HG03521 (cell line): Measurements from ENCODE around the gene SUPT4H1.

ENCODE experiments used
- ATAC-seq: cut with Tn5 transposase; IDR thresholded peaks from one replicate; pipeline ENCODE4 v1.9.1; 2021; ENCODE audit warnings: mild to moderate bottlenecking, moderate library complexity; ENCODE audit not compliant: unreplicated experiment

SUPT4H1 gene

DNA sequence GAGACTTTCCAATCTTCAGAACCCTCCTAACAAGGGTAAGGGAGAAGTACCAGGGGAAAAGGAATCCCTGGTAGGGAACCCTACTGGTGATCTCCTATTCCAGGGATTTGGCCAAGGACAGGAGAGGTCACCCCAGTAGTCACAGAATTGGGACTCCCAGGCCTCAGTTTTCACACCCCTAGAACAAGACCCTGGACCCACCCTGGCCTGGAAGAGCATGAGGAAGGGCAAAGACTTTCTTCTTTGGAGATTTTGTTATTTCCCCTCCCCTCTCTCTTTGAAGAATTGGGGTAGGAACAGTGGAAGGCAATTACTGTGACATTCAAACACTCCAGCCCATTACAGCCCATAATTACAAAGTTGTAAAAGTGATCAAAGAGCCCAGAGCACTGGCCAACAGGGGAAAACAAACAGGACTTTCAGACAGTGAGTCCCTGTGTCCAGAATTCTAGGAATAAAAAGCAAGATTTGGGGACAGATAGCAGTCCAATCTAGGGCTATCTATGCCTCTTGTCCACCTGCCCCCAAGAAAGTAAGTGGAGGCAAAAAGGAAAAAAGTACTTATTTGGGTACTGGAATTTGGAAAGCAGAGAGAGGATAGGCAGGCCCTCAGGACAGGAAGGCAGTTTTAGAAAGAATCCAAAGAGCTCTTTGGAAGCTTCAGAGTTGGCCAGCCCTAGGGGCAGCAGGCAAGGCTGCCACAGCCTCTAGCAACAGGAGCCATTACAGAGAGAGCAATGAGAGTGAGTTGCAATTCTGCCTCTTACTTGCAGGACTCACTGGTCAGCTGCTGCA lies 13.4 kb upstream of the SUPT4H1 start:
- ATAC-seq = no peak

DNA sequence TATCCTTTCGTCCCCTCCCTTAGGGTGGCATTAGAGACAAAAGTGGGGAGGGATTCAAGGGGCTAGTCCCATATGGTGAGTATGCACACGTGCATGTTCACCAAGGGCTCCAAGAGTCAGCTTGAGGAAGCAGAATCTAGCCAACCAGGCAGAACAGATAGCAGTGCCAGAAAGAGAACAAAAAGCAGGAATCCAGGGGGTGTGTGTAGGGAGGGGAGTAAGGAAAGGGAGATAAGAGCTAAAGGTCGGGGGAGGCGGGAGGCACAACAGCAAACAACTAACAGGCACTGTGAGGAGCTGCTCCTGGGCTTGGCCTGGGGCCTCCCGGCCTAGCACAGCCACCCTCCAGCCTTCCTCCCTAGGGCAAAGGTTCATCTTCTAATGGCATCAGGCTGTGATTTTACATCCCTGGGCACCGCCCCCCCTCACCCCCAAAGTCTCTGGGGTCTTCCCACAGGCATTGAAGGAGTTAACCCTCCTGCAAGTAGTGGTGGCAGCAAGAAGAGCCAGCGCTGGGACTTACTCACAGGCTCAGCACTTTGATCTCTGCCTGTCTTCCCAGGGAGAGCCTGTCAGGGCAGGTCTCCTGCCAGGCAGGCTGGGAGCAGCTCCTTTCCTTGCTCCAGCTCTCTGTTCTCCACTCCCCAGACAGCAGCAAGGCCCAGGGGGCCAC lies 12.4 kb upstream of the SUPT4H1 start:
- no peak for ATAC-seq

DNA sequence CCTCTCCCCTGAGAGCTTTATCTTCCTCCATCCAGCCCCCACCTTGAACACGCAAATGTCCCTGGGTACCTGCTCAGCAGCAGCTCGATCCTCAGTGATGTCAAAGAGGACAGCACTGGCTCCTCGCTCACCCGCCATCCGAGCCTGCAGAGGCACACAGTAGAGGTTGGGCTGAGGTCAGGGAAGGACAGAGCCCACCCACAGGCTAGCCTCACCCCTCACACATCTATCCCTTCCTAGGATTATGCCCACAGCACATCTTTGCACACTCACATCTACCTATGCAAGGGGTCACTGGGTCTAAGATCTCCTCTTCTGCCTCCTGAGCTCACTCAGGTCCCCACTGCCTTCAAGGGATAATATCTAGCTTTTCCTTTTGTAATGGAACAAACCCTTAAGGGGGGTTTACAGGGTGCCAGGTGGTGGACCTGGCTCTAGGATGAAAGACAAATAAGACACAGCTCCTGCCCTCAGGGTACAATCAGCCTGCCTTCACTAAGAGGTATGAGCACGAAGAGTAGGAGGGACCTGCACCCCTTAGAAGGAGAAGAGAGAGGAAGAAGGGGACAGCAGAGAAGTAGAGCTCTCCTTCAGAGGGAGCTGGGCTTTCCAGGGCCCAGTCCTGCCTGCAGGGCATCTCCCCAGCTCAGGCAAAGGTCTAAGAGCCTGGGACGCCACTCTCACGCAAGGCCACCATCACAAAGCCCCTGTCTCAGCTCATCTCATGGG lies 11.6 kb upstream of the SUPT4H1 start:
- ATAC-seq = no peak

DNA sequence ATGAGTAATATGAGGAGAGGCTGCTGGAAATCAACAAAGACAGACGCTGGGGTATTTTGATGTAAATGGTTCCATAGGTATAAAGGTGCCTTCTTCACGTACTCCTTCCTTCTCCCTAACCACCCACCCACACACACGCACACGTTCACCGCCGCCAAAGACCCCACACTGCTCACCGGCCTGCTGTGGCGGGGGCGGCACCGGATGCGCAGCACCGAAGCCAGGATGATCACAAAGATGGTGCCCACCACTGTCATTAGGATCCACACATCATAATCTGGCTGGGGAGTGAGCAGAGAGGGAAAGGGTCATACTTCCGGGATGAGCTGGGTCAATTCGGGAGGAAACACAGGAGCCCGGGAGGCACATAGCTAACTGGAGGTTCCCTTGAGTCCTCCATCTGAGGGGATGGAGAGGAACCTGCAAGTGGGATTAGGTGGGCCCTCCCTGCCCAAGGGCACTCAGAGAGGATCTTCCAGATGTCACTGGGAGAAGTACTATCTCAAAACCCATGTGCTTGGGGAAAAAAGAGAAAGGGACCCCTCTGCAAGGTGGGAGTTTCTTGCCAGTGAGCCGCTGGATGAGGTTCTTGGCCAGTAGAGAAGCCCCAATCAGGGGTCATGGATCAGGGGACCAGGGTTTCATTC lies 10.5 kb upstream of the SUPT4H1 start:
- ATAC-seq = no peak

DNA sequence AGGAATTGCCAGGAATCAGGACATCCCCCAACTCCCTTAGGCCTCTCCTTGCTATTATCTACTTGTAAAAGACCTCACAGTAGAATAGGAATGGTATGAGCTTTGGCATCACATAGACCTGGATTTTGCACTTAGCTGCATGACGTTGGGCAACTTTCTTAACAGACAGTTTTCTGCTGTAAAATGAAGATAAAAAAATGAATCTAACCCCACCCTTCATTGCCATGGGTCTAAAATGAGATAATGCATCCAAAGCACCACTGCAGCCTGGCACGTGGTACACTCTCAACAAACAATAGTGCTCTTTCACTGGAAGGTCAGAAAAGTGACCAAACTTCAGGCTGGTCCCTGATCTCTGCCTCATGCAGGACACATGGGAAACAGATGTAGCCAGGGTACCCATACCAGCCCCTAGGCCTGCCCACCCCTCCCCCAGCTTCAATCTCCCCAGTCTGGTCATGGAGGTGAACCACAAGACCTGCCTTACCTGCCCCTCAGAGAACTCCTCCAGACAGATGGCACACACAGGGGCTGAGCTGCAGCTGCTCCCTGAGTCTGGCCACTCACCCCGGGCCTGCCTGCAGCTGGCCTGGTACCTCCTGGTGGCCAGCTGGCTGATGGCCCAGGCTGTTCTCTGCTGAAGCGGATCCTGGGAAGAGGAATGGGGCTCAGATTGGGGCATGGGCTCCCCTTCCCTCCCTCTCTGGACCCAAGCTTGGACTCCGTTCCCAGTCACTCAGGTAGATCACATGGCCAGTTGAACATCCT lies 8.5 kb upstream of the SUPT4H1 start:
- ATAC-seq = no peak

DNA sequence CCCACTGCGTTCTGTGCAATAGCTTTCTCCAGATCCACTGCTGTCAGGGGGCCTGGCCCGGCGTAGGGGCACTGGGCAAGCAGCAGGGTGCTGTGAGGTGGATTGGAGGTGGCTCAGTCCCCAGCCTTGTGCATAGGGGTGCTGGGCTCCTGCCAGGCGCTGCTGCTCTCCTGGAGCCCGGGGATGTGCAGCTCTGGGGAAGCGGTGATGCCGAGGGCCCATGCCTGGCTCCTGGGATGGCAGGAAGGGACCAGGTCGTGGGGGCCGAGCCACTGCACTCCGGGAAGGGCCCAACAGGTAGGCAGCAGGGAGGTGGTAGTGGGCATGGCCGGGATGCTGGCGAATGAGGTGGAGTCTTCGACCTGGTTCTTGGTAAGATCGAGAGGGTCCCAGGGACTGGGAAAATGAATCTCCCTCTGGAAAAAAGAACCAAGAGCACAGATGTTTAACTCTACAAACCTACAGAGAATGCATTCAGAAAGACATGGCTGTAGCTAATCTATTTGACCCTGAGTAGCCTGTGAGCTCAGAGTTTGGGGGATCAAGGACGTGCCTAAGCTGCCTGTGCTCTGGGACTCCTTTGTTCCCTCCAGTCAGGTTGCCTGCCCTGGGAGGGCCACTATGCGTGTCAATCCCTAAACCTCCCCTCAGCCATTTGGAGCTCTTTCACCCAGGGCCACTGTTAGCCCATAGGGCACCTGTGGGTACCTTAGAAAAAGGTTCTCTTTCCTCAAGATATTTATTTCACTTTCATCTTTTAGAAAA lies 6.6 kb upstream of the SUPT4H1 start:
- no peak for ATAC-seq

DNA sequence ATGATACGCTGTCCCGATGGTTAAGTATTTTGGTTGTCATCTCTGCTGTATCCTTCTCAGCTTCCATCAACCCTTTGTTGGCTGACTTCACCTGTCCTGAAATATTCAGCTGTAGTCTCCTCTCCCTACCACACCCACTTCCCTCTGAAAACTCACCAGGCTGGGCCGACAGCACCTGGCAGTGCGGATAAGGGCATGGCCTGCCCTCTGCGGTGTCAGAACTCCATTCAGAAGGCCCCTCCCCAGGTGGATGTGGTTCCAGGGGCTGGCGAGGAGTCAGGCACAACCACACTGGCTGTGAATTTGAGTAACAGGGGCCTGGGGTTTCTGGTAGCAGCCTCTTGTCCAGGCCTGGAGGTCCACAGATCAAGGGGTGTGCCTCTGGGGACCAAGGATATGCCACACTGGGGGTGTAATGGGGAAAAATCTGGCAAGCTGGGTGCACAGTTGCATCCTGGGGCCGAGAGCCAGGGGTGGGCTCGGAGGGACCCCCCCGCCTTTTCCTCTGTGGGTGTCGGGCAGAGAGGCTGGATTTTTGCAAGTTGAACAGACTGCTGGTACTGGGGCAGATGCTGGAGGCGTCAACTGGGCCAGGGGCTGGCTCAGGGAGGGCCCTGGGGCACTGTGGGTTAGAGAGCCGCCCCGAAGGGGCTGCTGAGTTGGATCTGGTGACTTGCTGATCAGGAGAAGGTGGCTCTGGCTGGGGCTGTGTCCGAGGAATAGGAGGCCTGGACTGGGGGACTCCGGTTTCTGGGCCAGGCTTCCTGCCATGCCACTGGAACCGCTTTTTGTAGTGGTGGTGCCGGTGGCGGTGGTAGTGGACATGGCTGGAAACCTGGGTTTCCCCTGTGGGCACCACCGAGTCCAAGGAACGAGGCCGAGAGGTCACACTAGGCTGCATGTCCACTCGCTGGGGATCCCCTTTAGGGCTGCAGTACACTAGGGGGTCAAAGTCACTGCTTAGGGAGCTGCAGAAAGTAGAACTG lies 5.6 kb upstream of the SUPT4H1 start:
- ATAC-seq = no peak

DNA sequence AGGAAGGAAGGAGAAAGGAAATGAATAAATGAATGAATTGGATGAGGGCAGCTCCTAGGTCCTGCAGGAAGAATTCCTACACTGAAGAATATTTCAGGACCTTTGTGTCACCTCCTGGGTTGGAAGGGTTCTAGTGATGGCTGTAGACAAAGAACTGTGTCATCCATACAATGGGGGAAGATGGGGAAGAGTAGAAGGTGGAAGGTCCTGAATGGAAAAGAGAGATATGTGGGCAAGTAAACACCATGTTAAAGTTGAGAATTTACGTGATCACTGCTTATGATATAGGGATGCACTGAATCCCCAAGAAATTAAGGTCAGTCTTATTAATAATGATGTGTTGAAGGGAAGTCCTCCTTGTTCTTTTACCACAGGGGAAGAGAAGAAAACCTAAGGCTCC lies 4.2 kb upstream of the SUPT4H1 start:
- no peak for ATAC-seq

DNA sequence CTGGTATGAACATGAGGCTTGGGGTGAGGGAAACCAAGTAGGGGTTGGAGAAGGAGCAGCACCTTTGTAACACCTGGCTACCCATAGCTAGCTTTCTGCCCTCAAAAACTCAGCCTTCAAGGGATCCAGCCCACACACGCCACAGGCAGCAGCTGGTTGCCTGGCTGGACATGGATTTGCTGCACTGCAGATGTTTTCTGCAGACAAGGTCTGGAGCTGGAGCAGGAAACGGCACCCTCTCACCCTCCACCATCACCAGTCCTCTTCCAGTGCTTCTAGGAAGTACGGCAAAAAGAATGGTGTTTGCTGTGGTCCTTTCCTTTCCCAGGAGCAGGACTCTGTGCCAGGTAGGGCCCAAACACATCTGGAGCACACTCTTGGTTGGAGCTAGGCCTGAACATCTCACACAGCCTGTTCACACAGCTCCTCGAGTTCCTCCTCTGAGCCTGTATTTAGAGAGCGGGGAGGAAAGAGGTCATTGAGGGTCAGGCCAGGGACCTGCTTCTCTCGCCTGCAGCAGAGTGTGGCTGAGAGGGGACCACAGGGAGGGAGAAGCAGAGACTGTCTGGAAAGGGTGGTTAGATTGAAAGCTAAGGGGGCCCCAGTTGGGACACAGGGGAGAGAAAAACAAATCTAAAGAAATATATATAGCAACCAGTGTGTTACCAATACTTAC lies 2.7 kb upstream of the SUPT4H1 start:
- no peak for ATAC-seq

DNA sequence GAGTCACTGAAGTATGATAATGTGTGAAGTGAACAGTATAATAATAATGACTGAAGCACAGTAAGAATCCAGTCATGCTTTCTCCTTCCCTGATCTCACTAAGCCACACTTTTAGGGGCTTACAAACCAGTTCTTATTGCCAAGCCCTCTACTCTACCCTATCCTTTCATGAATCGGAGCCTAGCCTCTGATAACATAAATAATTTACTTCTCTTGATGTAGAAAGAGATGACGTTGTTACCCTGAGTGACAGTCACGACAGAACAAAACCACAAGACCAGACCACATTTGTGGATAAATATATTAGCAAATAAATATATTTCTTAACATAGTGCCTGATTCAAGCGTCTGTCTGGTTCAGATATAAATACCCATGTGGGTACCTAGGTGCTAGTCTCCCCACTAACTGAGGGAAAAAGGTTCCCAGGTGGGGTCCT lies 1.4 kb upstream of the SUPT4H1 start:
- no peak for ATAC-seq

DNA sequence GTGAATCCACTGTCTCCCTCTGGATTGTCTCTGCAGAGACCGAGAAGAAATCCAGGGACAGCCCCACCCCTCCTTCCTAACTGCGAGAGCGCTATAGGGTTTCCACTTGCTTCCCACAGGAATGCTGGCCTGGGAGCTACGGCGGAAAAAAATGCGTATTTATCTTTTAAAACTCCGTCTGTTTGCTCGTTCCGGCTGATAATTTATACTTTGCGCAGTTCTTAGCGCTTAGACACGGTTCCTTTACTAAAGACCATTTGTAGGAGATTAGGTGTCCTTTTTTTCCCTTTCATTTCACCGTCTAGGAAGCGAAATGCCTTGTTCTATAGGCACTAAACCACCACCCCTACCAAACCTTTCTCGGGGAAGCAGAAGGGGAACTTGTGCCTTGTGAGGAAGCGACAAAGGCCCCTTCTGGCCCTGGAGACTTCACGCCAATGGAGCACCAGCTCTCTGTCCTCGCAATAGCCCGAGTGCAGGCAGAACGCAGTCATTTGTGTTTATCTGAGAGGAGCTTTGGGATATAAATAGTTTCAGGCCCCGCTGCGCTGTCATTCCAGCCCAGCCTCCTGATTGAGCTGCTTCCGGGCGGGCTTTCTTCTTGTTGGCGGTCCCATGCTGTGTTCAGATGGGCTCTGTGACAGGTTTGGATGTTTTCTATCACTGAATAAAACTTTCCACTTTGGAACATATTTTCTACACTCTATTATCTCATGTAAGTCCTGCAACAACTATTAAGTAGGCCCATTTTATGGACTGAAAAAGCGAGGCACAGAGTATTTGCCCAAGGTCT lies 791 bp upstream of the SUPT4H1 start:
- ATAC-seq = no peak

DNA sequence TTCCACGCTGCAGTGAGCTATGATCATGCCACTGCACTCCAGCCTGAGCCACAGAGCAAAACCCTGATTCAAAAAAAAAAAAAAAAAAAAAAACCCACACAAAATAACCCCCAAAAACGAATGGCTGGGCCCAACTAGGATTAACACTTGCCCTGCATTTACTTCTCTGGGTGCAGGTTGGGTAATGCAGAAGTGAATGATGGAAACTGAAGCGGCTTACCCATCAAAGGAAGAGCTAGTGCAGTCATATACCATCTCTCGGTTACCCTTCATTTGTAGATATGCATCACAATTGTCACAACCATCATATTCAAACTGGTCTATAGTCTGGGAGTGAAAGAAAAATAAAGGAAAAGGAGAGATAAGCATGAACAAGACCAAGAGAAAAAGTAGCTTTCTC lies 819 bp downstream of the SUPT4H1 start:
- ATAC-seq = no peak

DNA sequence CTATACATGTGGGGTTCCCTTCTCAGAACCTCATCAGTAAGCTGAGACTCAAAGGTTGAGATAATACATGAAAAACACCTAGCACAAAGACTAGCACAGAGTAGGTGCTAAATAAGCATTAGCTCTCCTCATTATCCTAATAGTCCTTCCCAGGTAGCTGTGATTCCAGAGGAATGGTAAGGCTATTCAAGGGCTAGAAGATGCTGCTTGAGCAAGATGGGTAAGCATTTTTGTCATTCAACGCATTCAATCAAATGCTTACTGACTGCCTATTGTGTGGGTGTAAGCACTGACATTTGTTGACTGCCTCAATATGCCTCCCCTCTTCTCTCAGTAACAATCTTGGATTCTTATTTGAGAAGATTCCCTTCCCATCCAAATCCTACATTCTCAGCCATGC lies 4.0 kb downstream of the SUPT4H1 start:
- no peak for ATAC-seq

DNA sequence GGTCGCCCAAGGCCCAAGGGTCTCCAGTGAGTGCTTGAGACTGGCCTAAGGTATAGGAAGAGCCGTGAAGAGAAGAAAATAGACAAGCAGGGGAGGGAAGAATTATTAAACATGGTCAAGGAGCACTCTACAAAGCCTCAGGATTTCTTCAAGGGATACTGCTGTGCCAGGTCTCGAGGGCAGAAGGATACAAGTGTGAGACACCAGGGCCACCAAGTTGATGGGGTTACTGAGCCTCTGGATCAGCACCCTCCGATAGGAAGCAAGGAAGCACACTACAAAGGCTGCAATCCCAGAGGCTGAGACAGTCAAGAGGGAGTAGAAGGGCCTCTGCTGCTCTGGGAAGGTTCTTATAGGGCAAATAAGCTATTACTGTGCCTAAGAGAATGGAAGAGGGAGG lies 6.5 kb downstream of the SUPT4H1 start:
- ATAC-seq = no peak

DNA sequence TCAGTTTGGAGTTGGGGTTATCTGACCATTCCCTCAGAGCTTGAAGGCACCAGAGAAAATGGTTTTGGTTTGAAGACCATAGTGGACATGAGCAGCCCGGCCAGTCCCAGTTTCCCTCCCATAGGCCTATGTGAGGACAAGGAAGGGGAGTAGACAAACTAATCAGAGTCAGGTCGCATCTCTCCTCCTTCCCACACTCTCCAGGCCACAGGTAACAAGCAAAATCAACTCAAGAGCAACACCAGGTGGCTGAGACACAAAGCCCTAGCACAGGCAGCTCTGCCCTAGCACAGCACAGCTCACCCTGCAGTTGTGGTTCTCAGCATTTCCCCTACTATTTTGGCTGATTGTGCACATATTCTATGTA lies 7.2 kb downstream of the SUPT4H1 start:
- peak; percentile 43 for ATAC-seq

DNA sequence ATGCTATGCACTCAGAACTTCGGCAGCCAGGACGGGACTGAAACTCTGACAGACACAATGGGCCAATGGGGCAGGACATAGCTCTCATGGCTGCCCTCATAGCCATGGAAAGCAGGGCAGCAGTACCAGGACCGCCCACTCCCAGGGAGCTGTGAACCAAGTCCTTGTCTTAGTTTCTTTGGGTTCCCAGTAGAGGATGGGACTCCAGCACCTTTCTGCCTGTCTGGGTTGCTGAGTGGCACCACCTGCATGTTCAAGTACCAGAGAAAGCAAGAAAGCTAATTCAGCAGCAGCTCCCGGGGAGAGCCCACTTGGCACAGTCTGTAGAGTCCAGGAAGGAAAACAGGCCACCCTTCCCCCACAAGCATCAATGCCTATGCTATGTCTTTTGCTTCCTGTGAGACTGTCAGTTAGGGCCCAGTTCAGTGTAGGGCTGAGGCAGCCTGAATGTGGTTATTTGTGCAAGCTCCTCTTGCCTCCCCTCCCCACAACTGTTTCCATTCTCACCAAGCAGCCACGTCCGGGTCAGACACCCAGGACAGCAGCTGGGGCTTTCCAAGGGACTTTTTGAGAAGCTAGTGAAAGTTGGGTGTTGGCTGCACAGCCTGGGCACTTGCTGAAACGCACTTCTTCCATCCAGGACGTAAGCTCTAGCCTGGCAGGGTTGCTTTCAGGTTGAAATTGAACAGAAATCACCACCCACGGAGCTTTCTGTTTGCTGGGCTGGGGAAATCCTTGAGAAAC lies 7.8 kb downstream of the SUPT4H1 start:
- ATAC-seq = peak; percentile 84

DNA sequence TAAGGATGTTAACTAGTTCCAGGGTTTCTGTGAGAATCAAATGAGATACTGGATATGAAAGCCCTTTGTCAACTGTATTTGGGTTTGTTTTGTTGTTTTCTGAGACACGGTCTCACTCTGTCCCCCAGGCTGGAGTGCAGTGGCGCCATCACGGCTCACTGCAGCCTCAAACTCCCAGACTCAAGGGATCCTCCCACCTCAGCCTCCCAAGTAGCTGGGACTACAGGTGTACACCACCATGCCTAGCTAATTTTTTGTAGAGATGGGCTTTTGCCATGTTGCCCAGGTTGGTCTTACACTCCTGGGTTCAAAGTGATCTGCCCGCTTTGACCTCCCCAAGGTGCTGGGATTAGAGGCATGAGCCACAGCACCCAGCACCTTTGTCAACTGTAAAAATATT lies 8.9 kb downstream of the SUPT4H1 start:
- ATAC-seq = no peak
